Measurements from ENCODE around the gene RANGAP1.
A peak's percentile ranks its signal among the peaks of the same experiment; 100 is the strongest.

The RANGAP1 gene

GRCh38 chr22:41245917-41246499, 40.0 kb downstream of the RANGAP1 start:
- Histone ChIP-seq H2AK5ac (ENCODE audit: low read length, severe bottlenecking) (no peak overlapping the region), H3K9me3 (ENCODE audit: control insufficient read depth, low read length) (no peaks in the 10 kb centered on the region), H3K4me3 (ENCODE audit: insufficient read depth in 1 of 2, low read depth in 1 of 2, low read length in 2 of 2) (no peak overlapping the region), H3K79me1 (replicated peaks; ENCODE audit: low read length, poor library complexity, severe bottlenecking) (peaks cover 24% of the 10 kb centered on the region), H3K4me2 (ENCODE audit: low read length, poor library complexity, severe bottlenecking) (no peak overlapping the region), H3K36me3 (ENCODE audit: control insufficient read depth in 1 of 2, insufficient read depth in 2 of 2, low read depth in 1 of 2, low read length in 2 of 2) (peaks cover 59% of the 10 kb centered on the region in 2 experiments), H2BK15ac (ENCODE audit: low read depth, poor library complexity, severe bottlenecking) (no peak overlapping the region), H3K23ac (ENCODE audit: low read length in 2 of 2) (no peak overlapping the region), H2BK120ac (ENCODE audit: low read depth, low read length) (no peak overlapping the region), H3K4ac (ENCODE audit: low read depth in 1 of 2, low read length in 2 of 2) (no peak overlapping the region), H2BK12ac (ENCODE audit: low read length in 2 of 2) (no peak overlapping the region), H3K27ac (ENCODE audit: low read length, poor library complexity, severe bottlenecking) (no peak overlapping the region), H3K9ac (ENCODE audit: low read length) (no peak overlapping the region), H3K27me3 (ENCODE audit: control insufficient read depth in 1 of 2, insufficient read depth in 1 of 2, low read length in 2 of 2) (no peaks in the 10 kb centered on the region), H4K8ac (ENCODE audit: low read length) (no peak overlapping the region), H3K14ac (ENCODE audit: low read length in 2 of 2) (no peak overlapping the region), H3K4me1 (ENCODE audit: control insufficient read depth, insufficient read depth, low read depth, low read length) (peaks cover 21% of the 10 kb centered on the region), H3K18ac (ENCODE audit: low read depth in 1 of 2, low read length in 2 of 2) (no peak overlapping the region), H2AFZ (ENCODE audit: low read depth, low read length) (no peak overlapping the region), H2BK5ac (ENCODE audit: low read depth, low read length, poor library complexity, severe bottlenecking) (no peak overlapping the region), H4K91ac (ENCODE audit: low read length) (no peak overlapping the region)
- DNase-seq, result no peak
- WGBS, result 88% methylated on average over 21 of the region's 21 CpGs

GRCh38 chr22:41243361-41243760, 42.6 kb downstream of the RANGAP1 start:
- no peak overlapping the region for H3K4me3 ChIP-seq (ENCODE audit: insufficient read depth in 1 of 2, low read depth in 1 of 2, low read length in 2 of 2)
- H3K27ac ChIP-seq (ENCODE audit: low read length, poor library complexity, severe bottlenecking), result no peak overlapping the region
- no peak overlapping the region for H2AFZ ChIP-seq (ENCODE audit: low read depth, low read length)
- peaks cover 33 to 34% of the 10 kb centered on the region in 2 experiments for H3K36me3 ChIP-seq (ENCODE audit: control insufficient read depth in 1 of 2, insufficient read depth in 2 of 2, low read depth in 1 of 2, low read length in 2 of 2)
- H3K23ac ChIP-seq (ENCODE audit: low read length in 2 of 2), result no peak overlapping the region
- H3K9me3 ChIP-seq (ENCODE audit: control insufficient read depth, low read length), result no peaks in the 10 kb centered on the region
- no peak overlapping the region for H3K9ac ChIP-seq (ENCODE audit: low read length)
- no peak overlapping the region for H2BK5ac ChIP-seq (ENCODE audit: low read depth, low read length, poor library complexity, severe bottlenecking)
- H2BK15ac ChIP-seq (ENCODE audit: low read depth, poor library complexity, severe bottlenecking), result no peak overlapping the region
- no peak overlapping the region for H2BK12ac ChIP-seq (ENCODE audit: low read length in 2 of 2)
- peaks cover 11% of the 10 kb centered on the region for H3K79me1 ChIP-seq (replicated peaks; ENCODE audit: low read length, poor library complexity, severe bottlenecking)
- DNase-seq, result no peak
- WGBS, result 90% methylated on average over 6 of the region's 6 CpGs
- H3K4me1 ChIP-seq (ENCODE audit: control insufficient read depth, insufficient read depth, low read depth, low read length), result peaks cover 32% of the 10 kb centered on the region
- no peak overlapping the region for H3K4ac ChIP-seq (ENCODE audit: low read depth in 1 of 2, low read length in 2 of 2)
- H3K14ac ChIP-seq (ENCODE audit: low read length in 2 of 2), result no peak overlapping the region
- H3K18ac ChIP-seq (ENCODE audit: low read depth in 1 of 2, low read length in 2 of 2), result no peak overlapping the region
- H3K4me2 ChIP-seq (ENCODE audit: low read length, poor library complexity, severe bottlenecking), result no peak overlapping the region
- H2BK120ac ChIP-seq (ENCODE audit: low read depth, low read length), result no peak overlapping the region
- H2AK5ac ChIP-seq (ENCODE audit: low read length, severe bottlenecking), result no peak overlapping the region
- no peaks in the 10 kb centered on the region for H3K27me3 ChIP-seq (ENCODE audit: control insufficient read depth in 1 of 2, insufficient read depth in 1 of 2, low read length in 2 of 2)
- no peak overlapping the region for H4K91ac ChIP-seq (ENCODE audit: low read length)
- no peak overlapping the region for H4K8ac ChIP-seq (ENCODE audit: low read length)

GRCh38 chr22:41242396-41243117, 43.4 kb downstream of the RANGAP1 start:
- Histone ChIP-seq H3K27ac (ENCODE audit: low read length, poor library complexity, severe bottlenecking) (no peak overlapping the region), H2BK12ac (ENCODE audit: low read length in 2 of 2) (no peak overlapping the region), H3K23ac (ENCODE audit: low read length in 2 of 2) (no peak overlapping the region), H2AFZ (ENCODE audit: low read depth, low read length) (no peak overlapping the region), H3K14ac (ENCODE audit: low read length in 2 of 2) (no peak overlapping the region), H2BK5ac (ENCODE audit: low read depth, low read length, poor library complexity, severe bottlenecking) (no peak overlapping the region), H4K8ac (ENCODE audit: low read length) (no peak overlapping the region), H2BK120ac (ENCODE audit: low read depth, low read length) (no peak overlapping the region), H3K36me3 (ENCODE audit: control insufficient read depth in 1 of 2, insufficient read depth in 2 of 2, low read depth in 1 of 2, low read length in 2 of 2) (peaks cover 25 to 28% of the 10 kb centered on the region in 2 experiments), H3K4me1 (ENCODE audit: control insufficient read depth, insufficient read depth, low read depth, low read length) (peaks cover 32% of the 10 kb centered on the region), H2BK15ac (ENCODE audit: low read depth, poor library complexity, severe bottlenecking) (no peak overlapping the region), H3K9me3 (ENCODE audit: control insufficient read depth, low read length) (no peaks in the 10 kb centered on the region), H3K18ac (ENCODE audit: low read depth in 1 of 2, low read length in 2 of 2) (no peak overlapping the region), H3K4me3 (ENCODE audit: insufficient read depth in 1 of 2, low read depth in 1 of 2, low read length in 2 of 2) (no peak overlapping the region), H4K91ac (ENCODE audit: low read length) (no peak overlapping the region), H3K9ac (ENCODE audit: low read length) (no peak overlapping the region), H3K4ac (ENCODE audit: low read depth in 1 of 2, low read length in 2 of 2) (no peak overlapping the region), H2AK5ac (ENCODE audit: low read length, severe bottlenecking) (no peak overlapping the region), H3K27me3 (ENCODE audit: control insufficient read depth in 1 of 2, insufficient read depth in 1 of 2, low read length in 2 of 2) (no peaks in the 10 kb centered on the region), H3K4me2 (ENCODE audit: low read length, poor library complexity, severe bottlenecking) (no peak overlapping the region), H3K79me1 (replicated peaks; ENCODE audit: low read length, poor library complexity, severe bottlenecking) (peaks cover 12% of the 10 kb centered on the region)
- whole genome bisulfite sequencing, result 90% methylated on average over 18 of the region's 18 CpGs
- DNase-seq, result peak; percentile 17

GRCh38 chr22:41241133-41241676, 44.8 kb downstream of the RANGAP1 start:
- Histone ChIP-seq H2AK5ac (ENCODE audit: low read length, severe bottlenecking) (no peak overlapping the region), H4K91ac (ENCODE audit: low read length) (no peak overlapping the region), H2BK15ac (ENCODE audit: low read depth, poor library complexity, severe bottlenecking) (no peak overlapping the region), H2AFZ (ENCODE audit: low read depth, low read length) (no peak overlapping the region), H3K14ac (ENCODE audit: low read length in 2 of 2) (no peak overlapping the region), H2BK5ac (ENCODE audit: low read depth, low read length, poor library complexity, severe bottlenecking) (no peak overlapping the region), H2BK120ac (ENCODE audit: low read depth, low read length) (no peak overlapping the region), H3K27ac (ENCODE audit: low read length, poor library complexity, severe bottlenecking) (no peak overlapping the region), H3K18ac (ENCODE audit: low read depth in 1 of 2, low read length in 2 of 2) (no peak overlapping the region), H3K36me3 (ENCODE audit: control insufficient read depth in 1 of 2, insufficient read depth in 2 of 2, low read depth in 1 of 2, low read length in 2 of 2) (peaks cover 14 to 17% of the 10 kb centered on the region in 2 experiments), H3K9ac (ENCODE audit: low read length) (no peak overlapping the region), H3K4ac (ENCODE audit: low read depth in 1 of 2, low read length in 2 of 2) (no peak overlapping the region), H3K4me1 (ENCODE audit: control insufficient read depth, insufficient read depth, low read depth, low read length) (peaks cover 36% of the 10 kb centered on the region), H3K27me3 (ENCODE audit: control insufficient read depth in 1 of 2, insufficient read depth in 1 of 2, low read length in 2 of 2) (peaks cover 0 to 7% of the 10 kb centered on the region in 2 experiments), H2BK12ac (ENCODE audit: low read length in 2 of 2) (no peak overlapping the region), H3K4me3 (ENCODE audit: insufficient read depth in 1 of 2, low read depth in 1 of 2, low read length in 2 of 2) (no peak overlapping the region), H3K4me2 (ENCODE audit: low read length, poor library complexity, severe bottlenecking) (no peak overlapping the region), H3K23ac (ENCODE audit: low read length in 2 of 2) (no peak overlapping the region), H4K8ac (ENCODE audit: low read length) (no peak overlapping the region), H3K79me1 (replicated peaks; ENCODE audit: low read length, poor library complexity, severe bottlenecking) (peaks cover 7% of the 10 kb centered on the region), H3K9me3 (ENCODE audit: control insufficient read depth, low read length) (no peaks in the 10 kb centered on the region)
- 92% methylated on average over 6 of the region's 7 CpGs for WGBS
- no peak for DNase-seq

Data from mesenchymal stem cell (in vitro differentiated cells and primary cell).